Measurements from ENCODE around the gene SEMA4C.

DNA sequence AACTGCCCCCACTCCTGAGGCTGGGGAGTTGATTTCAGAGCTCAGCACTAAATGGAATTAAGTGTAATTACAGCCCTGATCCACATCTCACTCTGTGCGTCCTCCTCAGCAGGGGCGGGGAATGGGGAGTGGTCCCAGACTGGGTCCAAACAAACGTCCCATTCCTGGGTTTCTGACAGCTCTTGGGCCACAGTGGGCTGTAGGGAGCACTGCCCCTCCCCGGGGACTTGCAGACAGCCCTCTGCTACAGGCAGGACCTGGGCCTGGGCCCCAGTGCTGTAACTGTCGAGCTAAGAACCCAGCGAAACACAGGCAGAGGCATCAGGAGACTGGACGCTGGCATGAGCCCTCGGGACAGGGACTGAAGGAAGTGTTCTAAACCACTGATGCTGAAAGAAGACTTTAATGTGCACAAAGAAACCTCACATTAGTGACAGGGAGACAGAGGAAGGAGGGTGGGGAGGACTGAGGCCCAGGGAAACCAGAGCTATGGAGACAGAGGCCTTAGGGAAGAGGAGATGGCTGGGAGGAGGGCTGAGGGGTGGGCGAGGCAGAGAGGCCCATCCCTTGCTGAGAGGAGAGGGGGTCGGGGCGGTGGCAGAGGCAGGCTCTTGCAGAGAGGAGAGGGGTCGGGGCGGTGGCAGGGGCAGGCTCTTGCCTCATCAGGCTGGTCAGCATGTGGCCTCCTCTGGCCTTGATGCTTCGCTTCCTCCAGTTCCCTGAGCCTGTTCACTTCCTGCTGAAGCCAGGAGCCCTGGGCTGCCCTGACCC is 5.8 kb upstream of the SEMA4C start:
- TF ChIP-seq, protein P1, sequence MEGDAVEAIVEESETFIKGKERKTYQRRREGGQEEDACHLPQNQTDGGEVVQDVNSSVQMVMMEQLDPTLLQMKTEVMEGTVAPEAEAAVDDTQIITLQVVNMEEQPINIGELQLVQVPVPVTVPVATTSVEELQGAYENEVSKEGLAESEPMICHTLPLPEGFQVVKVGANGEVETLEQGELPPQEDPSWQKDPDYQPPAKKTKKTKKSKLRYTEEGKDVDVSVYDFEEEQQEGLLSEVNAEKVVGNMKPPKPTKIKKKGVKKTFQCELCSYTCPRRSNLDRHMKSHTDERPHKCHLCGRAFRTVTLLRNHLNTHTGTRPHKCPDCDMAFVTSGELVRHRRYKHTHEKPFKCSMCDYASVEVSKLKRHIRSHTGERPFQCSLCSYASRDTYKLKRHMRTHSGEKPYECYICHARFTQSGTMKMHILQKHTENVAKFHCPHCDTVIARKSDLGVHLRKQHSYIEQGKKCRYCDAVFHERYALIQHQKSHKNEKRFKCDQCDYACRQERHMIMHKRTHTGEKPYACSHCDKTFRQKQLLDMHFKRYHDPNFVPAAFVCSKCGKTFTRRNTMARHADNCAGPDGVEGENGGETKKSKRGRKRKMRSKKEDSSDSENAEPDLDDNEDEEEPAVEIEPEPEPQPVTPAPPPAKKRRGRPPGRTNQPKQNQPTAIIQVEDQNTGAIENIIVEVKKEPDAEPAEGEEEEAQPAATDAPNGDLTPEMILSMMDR (IDR thresholded peaks at IDR 0.05) = no peak
- TF ChIP-seq POLR2AphosphoS5 (IDR thresholded peaks at IDR 0.05) (no peak), POLR2A (IDR thresholded peaks at IDR 0.05) (no peak), EP300 (IDR thresholded peaks at IDR 0.05; ENCODE audit: low read depth) (no peak)

Data from transverse colon (tissue), 4 donors.